Measurements from ENCODE around the gene TPM3.

The TPM3 gene

DNA sequence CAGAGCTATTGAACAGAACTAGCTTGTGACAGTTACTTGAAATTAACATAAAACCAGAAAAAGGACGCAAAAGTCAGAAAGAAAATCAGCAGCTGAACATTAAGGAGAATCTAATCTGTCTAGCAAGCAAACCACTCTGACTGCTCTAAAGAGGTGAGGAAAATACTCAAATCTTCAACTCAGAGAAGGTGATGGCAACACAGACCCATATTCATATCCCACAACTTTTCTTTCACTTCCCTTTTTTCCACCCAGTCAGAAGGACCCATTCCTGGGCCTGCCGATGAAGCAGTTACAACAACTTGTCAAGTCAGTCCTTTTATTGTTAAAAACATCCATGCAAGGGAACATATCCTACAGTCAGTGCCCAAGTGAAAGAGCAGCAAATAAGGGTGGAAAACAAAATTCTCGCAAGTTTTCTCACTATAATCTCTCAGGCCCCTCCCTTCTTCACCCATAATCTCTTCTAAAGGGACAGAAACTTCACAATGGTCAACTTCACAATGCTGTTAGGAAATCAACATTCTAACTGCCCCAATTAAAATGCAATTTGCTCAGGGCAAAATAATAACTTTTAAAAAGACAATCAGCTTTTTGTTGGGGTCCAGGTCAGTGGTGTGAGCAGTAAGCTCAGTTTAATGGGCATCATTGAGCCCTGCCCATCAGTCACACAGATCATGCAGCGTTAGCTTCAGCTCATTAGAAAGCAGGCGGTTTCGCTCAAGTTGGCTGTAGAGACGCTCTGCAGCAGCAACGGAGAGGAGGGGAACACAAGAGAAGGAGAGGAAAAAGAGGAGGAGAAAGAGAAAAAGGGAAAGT is 33.4 kb downstream of the TPM3 start:
- TF ChIP-seq, protein P1, sequence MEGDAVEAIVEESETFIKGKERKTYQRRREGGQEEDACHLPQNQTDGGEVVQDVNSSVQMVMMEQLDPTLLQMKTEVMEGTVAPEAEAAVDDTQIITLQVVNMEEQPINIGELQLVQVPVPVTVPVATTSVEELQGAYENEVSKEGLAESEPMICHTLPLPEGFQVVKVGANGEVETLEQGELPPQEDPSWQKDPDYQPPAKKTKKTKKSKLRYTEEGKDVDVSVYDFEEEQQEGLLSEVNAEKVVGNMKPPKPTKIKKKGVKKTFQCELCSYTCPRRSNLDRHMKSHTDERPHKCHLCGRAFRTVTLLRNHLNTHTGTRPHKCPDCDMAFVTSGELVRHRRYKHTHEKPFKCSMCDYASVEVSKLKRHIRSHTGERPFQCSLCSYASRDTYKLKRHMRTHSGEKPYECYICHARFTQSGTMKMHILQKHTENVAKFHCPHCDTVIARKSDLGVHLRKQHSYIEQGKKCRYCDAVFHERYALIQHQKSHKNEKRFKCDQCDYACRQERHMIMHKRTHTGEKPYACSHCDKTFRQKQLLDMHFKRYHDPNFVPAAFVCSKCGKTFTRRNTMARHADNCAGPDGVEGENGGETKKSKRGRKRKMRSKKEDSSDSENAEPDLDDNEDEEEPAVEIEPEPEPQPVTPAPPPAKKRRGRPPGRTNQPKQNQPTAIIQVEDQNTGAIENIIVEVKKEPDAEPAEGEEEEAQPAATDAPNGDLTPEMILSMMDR (IDR thresholded peaks at IDR 0.05; ENCODE audit: poor library complexity, severe bottlenecking): no peak
- no peaks in the 10 kb centered on the region for H3K27me3 ChIP-seq (ENCODE audit: insufficient read depth, poor library complexity, severe bottlenecking)
- ATAC-seq (ENCODE audit: low read depth) (no peak), DNase-seq (ENCODE audit: low spot score) (no peak)
- H3K27ac ChIP-seq (ENCODE audit: poor library complexity, severe bottlenecking): no peak overlapping the region
- no peaks in the 10 kb centered on the region for H3K4me1 ChIP-seq (ENCODE audit: insufficient read depth, poor library complexity, severe bottlenecking)
- no peak overlapping the region for H3K4me3 ChIP-seq (ENCODE audit: severe bottlenecking)
- no peaks in the 10 kb centered on the region for H3K9me3 ChIP-seq (ENCODE audit: severe bottlenecking)
- H3K36me3 ChIP-seq (ENCODE audit: low read depth): peaks cover 79% of the 10 kb centered on the region

DNA sequence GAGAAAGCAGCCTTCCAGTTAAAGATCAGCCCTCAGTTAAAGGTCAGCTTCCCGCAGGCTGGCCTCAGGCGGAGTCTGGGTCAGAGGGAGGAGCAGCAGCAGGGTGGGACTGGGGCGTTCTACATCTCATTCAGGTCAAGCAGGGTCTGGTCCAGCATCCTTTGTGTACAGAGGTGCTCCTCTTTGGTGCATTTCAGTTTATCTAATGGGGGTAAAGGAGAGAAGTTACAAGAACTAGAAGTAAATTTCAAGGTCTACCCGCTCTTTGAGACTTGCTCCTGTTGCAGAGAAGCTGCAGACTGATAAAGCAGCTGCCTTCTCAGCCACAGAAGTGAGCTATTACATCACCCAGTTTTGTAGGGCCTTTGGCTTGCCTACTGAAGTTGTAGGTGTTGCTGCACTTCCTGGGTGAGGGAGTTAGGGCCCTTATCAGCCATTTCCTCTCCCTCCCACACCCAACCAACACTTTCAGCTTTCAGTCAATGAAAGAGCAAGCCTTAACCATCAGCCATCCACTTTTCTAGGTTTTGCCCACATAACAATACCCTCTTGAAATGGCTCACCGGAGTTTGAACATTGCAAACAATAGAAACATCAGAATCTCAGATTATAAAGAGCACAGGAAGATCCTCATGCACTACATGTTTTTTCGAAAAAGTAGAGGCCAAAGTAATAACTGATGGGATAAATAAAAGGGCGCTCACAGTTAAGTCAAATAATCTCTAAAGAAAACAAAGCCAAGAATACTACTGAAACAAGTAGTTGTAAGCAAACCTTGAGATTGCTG is 34.2 kb downstream of the TPM3 start:
- peak; percentile 34 for ATAC-seq (ENCODE audit: low read depth)
- Histone ChIP-seq H3K4me1 (ENCODE audit: insufficient read depth, poor library complexity, severe bottlenecking) (no peaks in the 10 kb centered on the region), H3K4me3 (ENCODE audit: severe bottlenecking) (no peak overlapping the region), H3K36me3 (ENCODE audit: low read depth) (peaks cover 71% of the 10 kb centered on the region), H3K9me3 (ENCODE audit: severe bottlenecking) (no peaks in the 10 kb centered on the region), H3K27me3 (ENCODE audit: insufficient read depth, poor library complexity, severe bottlenecking) (no peaks in the 10 kb centered on the region), H3K27ac (ENCODE audit: poor library complexity, severe bottlenecking) (no peak overlapping the region)
- DNase-seq (ENCODE audit: low spot score): no peak
- TF ChIP-seq, protein P1 (IDR thresholded peaks at IDR 0.05; ENCODE audit: poor library complexity, severe bottlenecking): no peak

DNA sequence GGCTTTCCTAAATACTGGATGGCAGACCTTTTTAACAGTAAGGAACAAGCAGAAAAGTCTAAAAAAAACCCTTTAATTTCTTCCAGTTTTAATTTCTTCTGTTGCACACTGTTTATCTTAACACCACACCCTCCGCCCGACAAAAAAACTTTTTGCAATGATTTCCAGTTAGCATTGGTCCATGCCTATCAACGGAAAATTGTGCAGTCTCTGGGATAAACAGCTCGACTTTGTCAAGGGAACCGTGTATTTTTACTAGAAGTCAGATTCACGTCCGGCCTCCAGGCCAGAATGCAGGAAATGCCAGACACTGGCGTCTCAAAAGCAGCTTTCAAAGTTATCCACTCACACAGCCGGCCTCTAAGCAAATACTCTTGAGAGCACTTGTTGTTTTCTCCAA is 36.6 kb downstream of the TPM3 start:
- no peaks in the 10 kb centered on the region for H3K4me1 ChIP-seq (ENCODE audit: insufficient read depth, poor library complexity, severe bottlenecking)
- no peaks in the 10 kb centered on the region for H3K9me3 ChIP-seq (ENCODE audit: severe bottlenecking)
- TF ChIP-seq, protein P1 (IDR thresholded peaks at IDR 0.05; ENCODE audit: poor library complexity, severe bottlenecking): no peak
- H3K4me3 ChIP-seq (ENCODE audit: severe bottlenecking): no peak overlapping the region
- no peaks in the 10 kb centered on the region for H3K27me3 ChIP-seq (ENCODE audit: insufficient read depth, poor library complexity, severe bottlenecking)
- H3K36me3 ChIP-seq (ENCODE audit: low read depth): peaks cover 48% of the 10 kb centered on the region
- DNase-seq (ENCODE audit: low spot score) (no peak), ATAC-seq (ENCODE audit: low read depth) (no peak)
- H3K27ac ChIP-seq (ENCODE audit: poor library complexity, severe bottlenecking): no peak overlapping the region

DNA sequence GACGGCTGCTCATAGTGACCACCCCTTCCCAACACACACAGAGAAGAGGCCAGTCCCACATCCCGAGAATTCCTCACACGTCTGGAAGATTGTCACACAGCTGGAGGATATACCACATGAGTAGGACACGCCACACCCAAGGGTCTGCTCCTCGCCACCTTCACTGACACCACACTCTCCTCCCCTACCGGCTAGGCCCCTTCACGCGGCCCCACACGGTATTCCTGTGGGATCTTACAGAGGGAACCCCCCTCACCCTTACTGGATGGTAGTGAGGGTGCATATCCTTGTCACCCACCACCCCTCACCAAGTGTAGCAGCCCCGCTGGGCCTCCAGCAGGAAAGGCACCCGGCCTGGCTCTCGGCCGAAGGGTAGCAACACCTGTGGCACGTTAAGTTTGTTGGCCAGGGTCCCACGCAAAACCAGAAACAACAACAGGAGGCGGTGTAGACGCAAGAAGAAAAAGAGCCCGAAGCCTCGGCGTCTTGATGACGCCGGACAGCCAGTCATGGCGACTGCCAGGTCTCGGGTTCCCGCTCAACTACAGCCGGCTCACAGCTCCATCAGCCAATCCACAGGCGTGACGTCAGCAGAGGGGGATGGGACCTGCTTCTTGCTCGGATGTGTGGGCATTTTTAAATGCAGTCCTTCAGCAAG is 37.2 kb downstream of the TPM3 start, which contains the start of gene NUP210L:
Gene NUP210L (minus strand): TSS at position 540 of the 658 bp plus-strand sequence.
- H3K4me3 ChIP-seq (ENCODE audit: severe bottlenecking): no peak within 1 kb of the TSS
- peak; percentile 28; the same call in 1 of the 3 replicates for ATAC-seq (ENCODE audit: low read depth)
- H3K27ac ChIP-seq (ENCODE audit: poor library complexity, severe bottlenecking): no peak within 1 kb of the TSS
- H3K4me1 ChIP-seq (ENCODE audit: insufficient read depth, poor library complexity, severe bottlenecking): no peaks in the 10 kb centered on the region
- TF ChIP-seq, protein P1 (IDR thresholded peaks at IDR 0.05; ENCODE audit: poor library complexity, severe bottlenecking): no peak
- H3K9me3 ChIP-seq (ENCODE audit: severe bottlenecking): no peaks in the 10 kb centered on the region
- peaks cover 43% of the 10 kb centered on the region for H3K36me3 ChIP-seq (ENCODE audit: low read depth)
- no peaks in the 10 kb centered on the region for H3K27me3 ChIP-seq (ENCODE audit: insufficient read depth, poor library complexity, severe bottlenecking)
- DNase-seq (ENCODE audit: low spot score): no peak

Measured in RWPE2 (cell line).